HEK293 (cell line): ENCODE measurements around the gene MED8.

Experiments used
- ELK4 ChIP-seq: IDR thresholded peaks from 2 replicates; pipeline ENCODE4 v1.6.1; 2011; ENCODE audit warnings: mild to moderate bottlenecking, low read depth, low read length, borderline replicate concordance
- HOXA7 ChIP-seq: sonication (generic); formaldehyde crosslinking; IDR thresholded peaks from 2 replicates; pipeline ENCODE4 v1.8.1; 2022; ENCODE audit warnings: missing genetic modification reagents, borderline replicate concordance
- HOXD13 ChIP-seq: sonication (generic); formaldehyde crosslinking; IDR thresholded peaks from 2 replicates; pipeline ENCODE4 v1.8.0; 2022; ENCODE audit warnings: missing genetic modification reagents, borderline replicate concordance
- KLF1 ChIP-seq: fragments of 450-650 bp; formaldehyde crosslinking; IDR thresholded peaks from 2 replicates; pipeline ENCODE4 v1.5.1; 2016; ENCODE audit warnings: missing biosample characterization, missing genetic modification characterization
- KLF7 ChIP-seq: fragments of 450-650 bp; formaldehyde crosslinking; IDR thresholded peaks from 2 replicates; pipeline ENCODE4 v1.5.1; 2016; ENCODE audit warnings: missing biosample characterization, missing genetic modification characterization, borderline replicate concordance
- KLF9 ChIP-seq: fragments of 450-650 bp; formaldehyde crosslinking; IDR thresholded peaks from 2 replicates; pipeline ENCODE4 v1.5.1; 2016; ENCODE audit warnings: missing biosample characterization, missing genetic modification characterization, low read depth
- PATZ1 ChIP-seq: fragments of 450-650 bp; formaldehyde crosslinking; IDR thresholded peaks from 2 replicates; pipeline ENCODE4 v1.5.1; 2016; ENCODE audit warnings: missing biosample characterization, missing genetic modification characterization
- RBAK ChIP-seq: fragments of 450-650 bp; formaldehyde crosslinking; IDR thresholded peaks from 2 replicates; pipeline ENCODE4 v1.5.1; 2016; ENCODE audit warnings: missing biosample characterization, missing genetic modification characterization
- REPIN1 ChIP-seq: fragments of 450-650 bp; formaldehyde crosslinking; IDR thresholded peaks from 2 replicates; pipeline ENCODE4 v1.5.1; 2017; ENCODE audit warnings: missing biosample characterization, missing genetic modification characterization, low read depth
- SCRT1 ChIP-seq: fragments of 450-650 bp; formaldehyde crosslinking; IDR thresholded peaks from 2 replicates; pipeline ENCODE4 v1.5.1; 2016; ENCODE audit warnings: missing biosample characterization, missing genetic modification characterization, borderline replicate concordance
- YY1 ChIP-seq: fragments of 450-650 bp; formaldehyde crosslinking; IDR thresholded peaks from 2 replicates; pipeline ENCODE4 v1.5.1; 2018; ENCODE audit warnings: missing biosample characterization, missing genetic modification characterization
- ZBTB48 ChIP-seq: fragments of 450-650 bp; formaldehyde crosslinking; IDR thresholded peaks from 2 replicates; pipeline ENCODE4 v1.5.1; 2016; ENCODE audit warnings: missing biosample characterization, missing genetic modification characterization
- ZBTB8A ChIP-seq: fragments of 450-650 bp; formaldehyde crosslinking; IDR thresholded peaks from 2 replicates; pipeline ENCODE4 v1.5.1; 2016; ENCODE audit warnings: missing biosample characterization, missing genetic modification characterization
- ZNF121 ChIP-seq: fragments of 450-650 bp; formaldehyde crosslinking; IDR thresholded peaks from 2 replicates; pipeline ENCODE4 v1.5.1; 2016; ENCODE audit warnings: missing biosample characterization, missing genetic modification characterization
- ZNF16 ChIP-seq: fragments of 450-650 bp; formaldehyde crosslinking; IDR thresholded peaks from 2 replicates; pipeline ENCODE4 v1.5.1; 2016; ENCODE audit warnings: low read depth, missing biosample characterization, missing genetic modification characterization
- ZNF202 ChIP-seq: fragments of 450-650 bp; formaldehyde crosslinking; IDR thresholded peaks from 2 replicates; pipeline ENCODE4 v1.5.1; 2016; ENCODE audit warnings: missing biosample characterization, missing genetic modification characterization, borderline replicate concordance
- ZNF211 ChIP-seq: fragments of 450-650 bp; formaldehyde crosslinking; IDR thresholded peaks from 2 replicates; pipeline ENCODE4 v1.5.1; 2016; ENCODE audit warnings: low read depth, missing biosample characterization, missing genetic modification characterization
- ZNF274 ChIP-seq, 2 experiments: fragments of 200-500 bp in 1 of 2; fragments of 450-650 bp in 1 of 2; sonication (Bioruptor generic) in 1 of 2; formaldehyde crosslinking in 1 of 2; IDR thresholded peaks; 2 replicates each; pipeline versions ENCODE4 v1.5.1 to v1.6.1; 2014 to 2016; ENCODE audit warnings: borderline replicate concordance in 1 of 2, inconsistent platforms in 1 of 2, low read length in 1 of 2, missing biosample characterization in 1 of 2, missing genetic modification characterization in 1 of 2
- ZNF292 ChIP-seq: fragments of 450-650 bp; formaldehyde crosslinking; IDR thresholded peaks from 2 replicates; pipeline ENCODE4 v1.5.1; 2016; ENCODE audit warnings: low read depth, missing biosample characterization, missing genetic modification characterization, borderline replicate concordance
- ZNF362 ChIP-seq: fragments of 450-650 bp; formaldehyde crosslinking; IDR thresholded peaks from 2 replicates; pipeline ENCODE4 v1.5.1; 2016; ENCODE audit warnings: missing biosample characterization, missing genetic modification characterization
- ZNF529 ChIP-seq: fragments of 450-650 bp; formaldehyde crosslinking; IDR thresholded peaks from 2 replicates; pipeline ENCODE4 v1.5.1; 2017; ENCODE audit warnings: missing genetic modification characterization, missing biosample characterization; ENCODE audit not compliant: insufficient replicate concordance
- ZNF549 ChIP-seq: fragments of 450-650 bp; IDR thresholded peaks from 2 replicates; pipeline ENCODE4 v1.5.1; 2018; ENCODE audit warnings: missing biosample characterization, missing genetic modification characterization, mild to moderate bottlenecking, inconsistent platforms, moderate library complexity
- ZNF596 ChIP-seq: fragments of 450-650 bp; IDR thresholded peaks from 2 replicates; pipeline ENCODE4 v1.5.0; 2018; ENCODE audit warnings: missing biosample characterization, mild to moderate bottlenecking, missing genetic modification characterization, moderate library complexity
- ZNF610 ChIP-seq: fragments of 450-650 bp; formaldehyde crosslinking; IDR thresholded peaks from 2 replicates; pipeline ENCODE4 v1.5.1; 2016; ENCODE audit warnings: missing biosample characterization, missing genetic modification characterization, borderline replicate concordance
- ZNF670 ChIP-seq: fragments of 450-650 bp; formaldehyde crosslinking; IDR thresholded peaks from 2 replicates; pipeline ENCODE4 v1.5.1; 2016; ENCODE audit warnings: missing biosample characterization, missing genetic modification characterization, low read depth
- ZNF701 ChIP-seq: fragments of 450-650 bp; formaldehyde crosslinking; IDR thresholded peaks from 2 replicates; pipeline ENCODE4 v1.5.1; 2016; ENCODE audit warnings: missing biosample characterization, missing genetic modification characterization

MED8 gene

GRCh38 chr1:43423672-43424550 is 34.3 kb upstream of the MED8 start (continued):
- TF ChIP-seq PATZ1 (no peak), ZNF274 (IDR thresholded peaks at IDR 0.05; ENCODE audit: low read length) (no peak), ZNF274 (tag by site-specific recombination; IDR thresholded peaks at IDR 0.05; ENCODE audit: borderline replicate concordance) (no peak), ZNF121 (tag by site-specific recombination) (no peak), ZNF211 (tag by site-specific recombination) (no peak), ZNF549 (no peak), ELK4 (no peak), ZNF529 (tag by site-specific recombination) (no peak), RBAK (tag by site-specific recombination) (no peak), HOXD13 (CRISPR knock-in tag) (0 out of 2 replicates have a peak, but pooled peaks have one; percentile 0), ZNF701 (tag by site-specific recombination) (no peak), ZNF362 (tag by site-specific recombination) (no peak), ZNF610 (tag by site-specific recombination) (no peak), ZNF596 (no peak), ZNF202 (tag by site-specific recombination) (no peak), ZBTB48 (tag by site-specific recombination) (no peak), KLF1 (tag by site-specific recombination) (peak; percentile 100), REPIN1 (tag by site-specific recombination) (no peak), KLF7 (tag by site-specific recombination) (peak; percentile 68), ZNF670 (tag by site-specific recombination) (no peak), HOXA7 (no peak), YY1 (no peak), SCRT1 (tag by site-specific recombination) (no peak), ZBTB8A (tag by site-specific recombination) (no peak), ZNF292 (tag by site-specific recombination) (no peak), ZNF16 (tag by site-specific recombination) (no peak), KLF9 (tag by site-specific recombination) (peak; percentile 51)
